A673 (cell line): Measurements from ENCODE around the gene SUMO3. TPM values are rescaled to one million over a fixed set of nuclear protein-coding genes. Genes with fewer than 3 reads are reported as not detected.
A peak's percentile ranks its signal among the peaks of the same experiment; 100 is the strongest.

ENCODE experiments used
- BruUV-seq: library from RNA; stranded (reverse); fragments of 400-500 nt; replicated peaks from 2 replicates; lab custom pipeline; 2021; lab: Mats Ljungman, UMichigan
- CTCF ChIA-PET: fragments of 300-600 bp; sonication (Branson Sonifier 250); formaldehyde crosslinking; loops from one replicate; lab custom pipeline; 2022; ENCODE audit warnings: antibody characterized with exemption; lab: Charles Lee
- POLR2A ChIA-PET: fragments of 300-600 bp; sonication (Branson Sonifier 250); formaldehyde crosslinking; loops from one replicate; lab custom pipeline; 2022; ENCODE audit warnings: antibody characterized with exemption; ENCODE audit not compliant: low non-redundant PET; lab: Charles Lee
- DNase-seq: peaks from one replicate; pipeline ENCODE4 v3.0.0-alpha.2; 2015; ENCODE audit warnings: low spot score
- H3K27ac ChIP-seq: fragments of 200-600 bp; sonication (generic); 2 replicates; pipeline ENCODE4 v1.5.1; 2016; ENCODE audit warnings: mixed run types, low read depth, mild to moderate bottlenecking, mixed read lengths, antibody characterized with exemption, low read length; ENCODE audit not compliant: poor library complexity, severe bottlenecking
- H3K27me3 ChIP-seq: fragments of 200-600 bp; sonication (generic); replicated peaks from 2 replicates; pipeline ENCODE4 v1.6.1; 2017; ENCODE audit warnings: mixed run types, low read depth, mild to moderate bottlenecking, mixed read lengths, antibody characterized with exemption, low read length; ENCODE audit not compliant: insufficient read depth, poor library complexity
- H3K36me3 ChIP-seq: fragments of 200-600 bp; sonication (generic); 2 replicates; pipeline ENCODE4 v1.6.1; 2016; ENCODE audit warnings: mixed run types, mild to moderate bottlenecking, mixed read lengths, antibody characterized with exemption, low read length; ENCODE audit not compliant: insufficient read depth, poor library complexity, severe bottlenecking
- H3K4me1 ChIP-seq: fragments of 200-600 bp; sonication (generic); 2 replicates; pipeline ENCODE4 v1.6.1; 2017; ENCODE audit warnings: mixed run types, mild to moderate bottlenecking, mixed read lengths, antibody characterized with exemption, low read length; ENCODE audit not compliant: insufficient read depth, poor library complexity, severe bottlenecking
- H3K4me3 ChIP-seq: fragments of 200-600 bp; sonication (generic); 2 replicates; pipeline ENCODE4 v1.5.1; 2016; ENCODE audit warnings: low read depth, mixed run types, mild to moderate bottlenecking, mixed read lengths, low read length; ENCODE audit not compliant: poor library complexity, severe bottlenecking
- H3K9me3 ChIP-seq: fragments of 200-600 bp; sonication (generic); 2 replicates; pipeline ENCODE4 v1.6.1; 2016; ENCODE audit warnings: mixed run types, low read depth, mild to moderate bottlenecking, mixed read lengths, antibody characterized with exemption, low read length; ENCODE audit not compliant: poor library complexity, severe bottlenecking
- CTCF ChIP-seq: fragments of 300-800, 200-600 bp; sonication (generic); conservative IDR thresholded peaks from 2 replicates; pipeline ENCODE4 v1.5.1; 2017; ENCODE audit warnings: low read depth, mild to moderate bottlenecking, antibody characterized with exemption, low read length, moderate library complexity, mixed read lengths
- EZH2 ChIP-seq: fragments of 200-600 bp; sonication (generic); IDR thresholded peaks from 2 replicates; pipeline ENCODE4 v1.6.1; 2017; ENCODE audit warnings: borderline replicate concordance, low read depth, mild to moderate bottlenecking, mixed read lengths, antibody characterized with exemption, low read length; ENCODE audit not compliant: poor library complexity, severe bottlenecking
- intact Hi-C: fragments of 100-400 bp; cut with micrococcal nuclease; formaldehyde crosslinking; loops from one replicate; pipeline ENCODE4 v1.10.0; 2022; ENCODE audit not compliant: unreplicated experiment
- total RNA-seq: library from RNA; stranded (reverse); gene quantifications from 2 replicates; pipeline ENCODE4 v1.2.3, GENCODE V29; 2021

The SUMO3 gene
- total RNA-seq, 1 experiment from 2014 or later: 132 TPM

GRCh38 chr21:44778983-44779382, 38.9 kb downstream of the SUMO3 start:
- no peaks in the 10 kb centered on the region for H3K27me3 ChIP-seq
- no peak for TF ChIP-seq CTCF
- no peak for TF ChIP-seq EZH2
- intact Hi-C loops: no loop called here
- no peak for DNase-seq
- ChIA-PET POLR2A (no interaction called here), CTCF (no interaction called here)
- peaks cover 53% of the 10 kb centered on the region for H3K36me3 ChIP-seq
- H3K9me3 ChIP-seq: no peaks in the 10 kb centered on the region
- peaks cover 29% of the 10 kb centered on the region for H3K4me1 ChIP-seq
- H3K27ac ChIP-seq: peak overlapping the region; percentile 64
- no TSS peak for BruUV-seq
- no peak overlapping the region for H3K4me3 ChIP-seq

DNA sequence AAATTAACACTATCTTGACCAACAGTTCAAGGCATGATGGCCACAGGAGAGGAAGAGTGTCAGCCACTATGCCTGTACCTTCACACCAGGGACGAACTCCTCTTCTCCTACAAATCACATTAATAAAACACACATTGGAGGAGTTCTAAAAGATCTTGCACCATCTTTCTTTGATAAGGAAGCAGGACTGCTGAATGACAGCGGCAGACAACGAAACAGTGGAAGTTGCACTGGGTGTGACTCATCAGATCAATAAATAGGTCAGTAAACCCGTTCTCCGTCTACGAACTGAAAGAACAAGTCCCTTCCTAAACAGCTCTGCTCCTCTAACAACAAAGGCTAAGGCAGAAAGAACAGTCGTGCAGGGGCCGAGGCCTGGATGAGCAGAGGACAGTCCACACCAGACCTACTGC, 39.4 kb downstream of the SUMO3 start:
- H3K9me3 ChIP-seq: no peaks in the 10 kb centered on the region
- no peak for DNase-seq
- peak overlapping the region; percentile 63 for H3K27ac ChIP-seq
- H3K27me3 ChIP-seq: no peaks in the 10 kb centered on the region
- intact Hi-C loops: no loop called here
- no TSS peak for BruUV-seq
- ChIA-PET CTCF (no interaction called here), POLR2A (no interaction called here)
- no peak overlapping the region for H3K4me3 ChIP-seq
- no peak for TF ChIP-seq CTCF
- peaks cover 29% of the 10 kb centered on the region for H3K4me1 ChIP-seq
- peaks cover 57% of the 10 kb centered on the region for H3K36me3 ChIP-seq

GRCh38 chr21:44778094-44778493, 39.8 kb downstream of the SUMO3 start:
- BruUV-seq: no TSS peak
- H3K27me3 ChIP-seq: no peaks in the 10 kb centered on the region
- H3K4me1 ChIP-seq: peaks cover 29% of the 10 kb centered on the region
- intact Hi-C loops: no loop called here
- POLR2A ChIA-PET: no interaction called here
- H3K36me3 ChIP-seq: peaks cover 57% of the 10 kb centered on the region
- no peaks in the 10 kb centered on the region for H3K9me3 ChIP-seq
- CTCF ChIA-PET: no interaction called here
- TF ChIP-seq EZH2: no peak
- TF ChIP-seq CTCF: no peak
- H3K4me3 ChIP-seq: no peak overlapping the region
- H3K27ac ChIP-seq: peak overlapping the region; percentile 63
- DNase-seq: no peak
